ENCODE results near the gene NIPA2.

The NIPA2 gene

DNA sequence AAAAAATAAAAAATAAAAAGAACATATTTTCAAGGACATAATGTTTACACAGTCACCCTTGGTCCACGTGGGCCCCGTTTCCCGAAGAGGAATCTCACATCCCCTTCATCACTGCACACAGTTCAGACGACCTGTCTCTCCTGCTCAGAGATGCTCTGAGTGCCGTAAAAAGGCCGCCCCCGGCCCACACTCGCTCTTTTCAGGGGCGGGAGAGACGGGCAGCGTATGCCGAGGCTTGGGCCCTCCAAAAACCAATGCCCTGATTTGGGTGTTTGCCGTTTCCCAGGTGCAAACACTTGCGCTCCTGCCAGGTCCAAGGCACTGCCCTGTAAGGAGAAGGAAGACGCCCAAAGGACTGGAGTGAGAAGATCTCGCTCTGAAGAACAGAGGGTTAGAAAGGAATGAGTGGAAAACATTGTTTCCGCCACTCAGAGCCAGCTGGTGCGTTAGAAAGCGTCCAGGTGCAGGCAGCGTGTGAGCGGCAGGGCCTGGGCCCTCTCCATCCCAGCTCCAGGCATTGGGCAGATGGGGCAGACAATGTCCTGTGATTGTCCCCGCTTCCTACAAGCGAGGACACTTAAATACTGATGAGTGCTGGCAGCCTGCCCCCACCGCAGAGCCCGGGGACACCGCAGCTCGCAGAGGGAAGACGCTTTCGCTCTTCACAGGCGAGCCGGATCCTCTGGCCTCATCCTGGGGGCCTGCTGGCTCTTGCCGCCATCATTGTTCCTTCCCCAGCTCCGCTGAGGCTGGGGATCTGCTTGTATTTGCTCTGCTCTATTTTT, 53.2 kb downstream of the NIPA2 start:
- Histone ChIP-seq H2AFZ (no peak overlapping the region), H3K4me2 (ENCODE audit: low read length) (no peak overlapping the region), H3K9ac (no peak overlapping the region), H3K4me1 (no peaks in the 10 kb centered on the region), H3K27me3 (ENCODE audit: control insufficient read depth, insufficient read depth, low read length) (no peaks in the 10 kb centered on the region), H3K79me2 (no peaks in the 10 kb centered on the region), H3K9me3 (ENCODE audit: control insufficient read depth, low read length) (no peaks in the 10 kb centered on the region), H3K27ac (no peak overlapping the region), H3K36me3 (ENCODE audit: control insufficient read depth, insufficient read depth, low read length) (no peaks in the 10 kb centered on the region), H3K4me3 (ENCODE audit: low read depth, low read length) (no peak overlapping the region)
- TF ChIP-seq CTCF (IDR thresholded peaks at IDR 0.05), result no peak

DNA sequence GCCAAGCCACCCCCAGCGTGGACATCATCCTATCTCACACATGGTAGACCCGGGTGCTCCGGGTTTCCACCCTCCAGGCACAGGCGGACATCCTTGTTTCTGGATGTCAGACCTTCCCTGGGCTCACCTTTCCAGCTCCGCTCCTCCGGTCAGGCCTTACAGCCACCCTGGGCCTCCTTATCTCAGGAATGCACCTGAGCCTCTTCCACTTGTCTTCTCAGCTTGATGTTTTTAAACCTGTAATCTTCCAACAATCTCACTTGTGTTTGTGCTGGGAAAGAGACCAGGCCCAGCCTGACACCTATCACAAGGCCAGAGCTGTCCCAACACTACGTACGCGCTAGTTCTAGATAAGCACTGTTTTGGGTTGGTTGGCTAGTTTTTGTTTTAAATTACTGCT, 53.9 kb downstream of the NIPA2 start:
- H3K79me2 ChIP-seq, result no peaks in the 10 kb centered on the region
- TF ChIP-seq CTCF (IDR thresholded peaks at IDR 0.05), result no peak
- no peak overlapping the region for H3K4me3 ChIP-seq (ENCODE audit: low read depth, low read length)
- H3K27ac ChIP-seq, result no peak overlapping the region
- no peaks in the 10 kb centered on the region for H3K9me3 ChIP-seq (ENCODE audit: control insufficient read depth, low read length)
- H3K27me3 ChIP-seq (ENCODE audit: control insufficient read depth, insufficient read depth, low read length), result no peaks in the 10 kb centered on the region
- no peaks in the 10 kb centered on the region for H3K4me1 ChIP-seq
- no peak overlapping the region for H2AFZ ChIP-seq
- no peaks in the 10 kb centered on the region for H3K36me3 ChIP-seq (ENCODE audit: control insufficient read depth, insufficient read depth, low read length)
- no peak overlapping the region for H3K4me2 ChIP-seq (ENCODE audit: low read length)
- H3K9ac ChIP-seq, result no peak overlapping the region

DNA sequence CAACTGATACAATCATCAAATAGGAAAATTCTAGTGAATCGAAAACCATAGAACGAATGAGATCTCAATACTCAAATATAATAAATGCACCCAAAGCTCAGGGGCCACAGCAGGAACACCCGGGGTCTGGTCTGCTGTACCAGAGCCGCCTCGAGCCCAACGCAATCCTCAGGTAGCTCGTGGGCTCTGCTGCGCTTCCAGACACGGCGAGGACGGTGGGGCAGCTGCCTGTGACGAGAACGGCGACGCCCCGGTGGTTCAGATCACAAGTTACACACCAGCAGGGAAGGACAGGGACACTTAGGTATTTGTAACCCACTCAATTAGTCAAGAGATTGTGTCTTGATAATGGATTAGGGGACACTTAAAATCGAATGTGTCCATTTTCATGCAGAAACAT, 54.6 kb downstream of the NIPA2 start:
- Histone ChIP-seq H3K79me2 (no peaks in the 10 kb centered on the region), H3K4me2 (ENCODE audit: low read length) (no peak overlapping the region), H3K27ac (no peak overlapping the region), H3K27me3 (ENCODE audit: control insufficient read depth, insufficient read depth, low read length) (no peaks in the 10 kb centered on the region), H3K4me3 (ENCODE audit: low read depth, low read length) (no peak overlapping the region), H3K4me1 (no peaks in the 10 kb centered on the region), H3K36me3 (ENCODE audit: control insufficient read depth, insufficient read depth, low read length) (no peaks in the 10 kb centered on the region), H3K9ac (no peak overlapping the region), H2AFZ (no peak overlapping the region), H3K9me3 (ENCODE audit: control insufficient read depth, low read length) (no peaks in the 10 kb centered on the region)
- TF ChIP-seq CTCF (IDR thresholded peaks at IDR 0.05), result no peak

GRCh38 chr15:22893881-22894280, 55.4 kb downstream of the NIPA2 start:
- H3K9ac ChIP-seq, result no peak overlapping the region
- no peaks in the 10 kb centered on the region for H3K27me3 ChIP-seq (ENCODE audit: control insufficient read depth, insufficient read depth, low read length)
- H2AFZ ChIP-seq, result no peak overlapping the region
- H3K4me3 ChIP-seq (ENCODE audit: low read depth, low read length), result no peak overlapping the region
- no peaks in the 10 kb centered on the region for H3K4me1 ChIP-seq
- no peaks in the 10 kb centered on the region for H3K9me3 ChIP-seq (ENCODE audit: control insufficient read depth, low read length)
- H3K79me2 ChIP-seq, result no peaks in the 10 kb centered on the region
- H3K27ac ChIP-seq, result no peak overlapping the region
- no peaks in the 10 kb centered on the region for H3K36me3 ChIP-seq (ENCODE audit: control insufficient read depth, insufficient read depth, low read length)
- no peak for TF ChIP-seq CTCF (IDR thresholded peaks at IDR 0.05)
- no peak overlapping the region for H3K4me2 ChIP-seq (ENCODE audit: low read length)
